ENCODE data around the gene C14orf119.

Gene C14orf119

GRCh38 chr14:23095196-23096108 lies at the start of gene C14orf119:
C14orf119 (plus strand) TSS chr14:23095505; CDS start chr14:23097659, 2,154 bp downstream.
- Histone ChIP-seq H3K4me3 (peak within 1 kb of the TSS; percentile 64 to 90 (median 78)), H3K27ac (peak within 1 kb of the TSS; percentile 90 to 100 (median 98))

DNA sequence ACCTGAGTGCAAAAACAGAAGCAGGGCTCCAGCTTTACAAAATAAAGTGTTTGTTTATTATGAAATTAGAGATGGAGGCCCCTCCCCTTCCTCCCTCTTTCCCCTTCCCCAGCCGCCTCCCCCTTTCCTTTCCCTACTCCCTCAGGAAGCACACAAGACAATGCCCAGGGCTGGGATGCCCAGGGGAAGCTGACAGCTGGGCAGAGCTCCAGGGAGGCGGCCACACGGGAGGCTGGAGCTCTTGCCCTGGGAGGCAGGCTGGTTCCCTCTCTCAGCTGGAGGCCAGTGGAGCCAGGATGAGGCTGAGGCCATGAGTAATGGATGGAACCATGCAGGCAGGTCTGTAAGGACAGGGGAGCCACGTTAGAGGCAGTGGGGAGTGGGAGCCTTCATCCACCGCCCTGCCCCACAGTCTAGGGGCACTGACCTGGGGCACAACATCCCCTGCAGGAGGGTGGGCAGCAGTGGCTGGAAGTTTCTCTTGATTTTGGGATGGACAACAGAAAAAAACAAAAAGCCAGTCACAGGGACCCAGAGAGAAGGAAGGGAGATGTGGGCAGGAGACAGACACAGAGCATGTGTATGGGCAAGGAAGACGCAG lies 48.2 kb upstream of the C14orf119 start:
- Histone ChIP-seq H3K27ac (peak overlapping the region in 4 of 21 experiments; percentile 5 to 45 (median 30)), H3K4me3 (no peak overlapping the region)

DNA sequence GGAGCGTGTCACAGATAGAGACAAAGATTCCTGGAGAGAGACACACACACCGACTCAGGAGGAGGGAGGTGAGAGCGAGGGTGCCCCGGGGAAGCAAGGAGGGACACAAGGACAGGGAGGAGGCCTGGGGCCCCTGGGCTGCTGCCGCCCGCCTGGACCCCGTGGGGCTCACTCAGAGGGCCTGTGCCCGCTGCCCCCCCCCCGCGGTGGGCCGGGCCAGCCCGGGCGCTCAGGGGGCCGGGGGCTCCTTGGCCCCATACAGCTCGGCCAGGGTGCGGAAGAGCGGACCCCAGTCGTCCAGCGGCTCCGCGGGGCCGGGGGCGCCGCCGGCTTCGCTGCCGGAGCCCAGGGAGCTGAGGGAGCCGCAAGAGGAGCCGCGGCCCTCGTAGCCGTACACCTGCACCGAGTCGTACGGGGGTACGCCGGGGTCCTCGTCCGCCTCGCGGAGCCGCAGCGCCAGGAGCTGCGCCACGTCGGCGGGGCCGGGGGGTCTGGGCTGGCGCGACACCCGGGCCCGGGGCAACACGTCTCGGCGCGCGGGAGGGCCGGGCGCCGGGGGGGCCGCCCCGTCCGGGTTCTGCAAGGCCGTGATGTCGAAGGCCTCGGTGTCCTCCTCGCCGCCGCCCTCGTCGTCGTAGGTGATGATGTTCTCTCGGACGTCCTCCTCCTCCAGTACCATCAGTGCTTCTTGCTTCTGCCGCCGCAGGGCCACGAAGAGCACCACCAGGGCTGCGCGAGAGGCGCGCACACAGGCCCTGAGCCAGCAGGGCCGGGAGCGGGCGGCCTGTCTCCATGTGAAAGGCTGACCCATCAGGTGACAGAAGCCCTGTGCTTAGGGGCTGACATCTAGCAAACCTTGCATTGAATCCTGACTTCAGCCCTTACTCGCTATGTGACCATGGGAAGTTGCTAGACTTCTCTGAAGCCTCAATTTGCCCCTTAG lies 47.3 kb upstream of the C14orf119 start:
- peak overlapping the region in 3 of 21 experiments; percentile 5 to 40 (median 14) for H3K27ac ChIP-seq
- H3K4me3 ChIP-seq: no peak overlapping the region

DNA sequence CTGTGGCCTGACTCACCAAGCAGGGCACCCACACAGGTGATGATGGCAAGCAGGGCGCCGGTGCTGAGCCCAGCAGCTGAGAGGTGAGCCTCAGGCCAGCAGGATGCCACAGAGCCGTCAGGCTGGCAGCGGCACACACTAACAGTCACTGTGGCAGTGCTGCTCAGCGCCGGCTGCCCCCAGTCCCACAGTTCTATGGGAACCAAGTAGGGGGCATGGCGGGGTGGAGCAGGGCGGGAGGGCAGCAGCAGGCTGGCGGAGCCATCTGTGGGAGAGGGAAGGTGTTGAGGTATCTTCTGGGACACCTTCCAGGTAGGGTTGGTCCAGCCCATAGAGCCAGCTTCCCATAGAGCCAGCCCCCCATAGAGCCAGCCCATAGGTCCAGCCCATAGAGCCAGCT lies 46.3 kb upstream of the C14orf119 start:
- no peak overlapping the region for H3K27ac ChIP-seq
- H3K4me3 ChIP-seq: no peak overlapping the region

DNA sequence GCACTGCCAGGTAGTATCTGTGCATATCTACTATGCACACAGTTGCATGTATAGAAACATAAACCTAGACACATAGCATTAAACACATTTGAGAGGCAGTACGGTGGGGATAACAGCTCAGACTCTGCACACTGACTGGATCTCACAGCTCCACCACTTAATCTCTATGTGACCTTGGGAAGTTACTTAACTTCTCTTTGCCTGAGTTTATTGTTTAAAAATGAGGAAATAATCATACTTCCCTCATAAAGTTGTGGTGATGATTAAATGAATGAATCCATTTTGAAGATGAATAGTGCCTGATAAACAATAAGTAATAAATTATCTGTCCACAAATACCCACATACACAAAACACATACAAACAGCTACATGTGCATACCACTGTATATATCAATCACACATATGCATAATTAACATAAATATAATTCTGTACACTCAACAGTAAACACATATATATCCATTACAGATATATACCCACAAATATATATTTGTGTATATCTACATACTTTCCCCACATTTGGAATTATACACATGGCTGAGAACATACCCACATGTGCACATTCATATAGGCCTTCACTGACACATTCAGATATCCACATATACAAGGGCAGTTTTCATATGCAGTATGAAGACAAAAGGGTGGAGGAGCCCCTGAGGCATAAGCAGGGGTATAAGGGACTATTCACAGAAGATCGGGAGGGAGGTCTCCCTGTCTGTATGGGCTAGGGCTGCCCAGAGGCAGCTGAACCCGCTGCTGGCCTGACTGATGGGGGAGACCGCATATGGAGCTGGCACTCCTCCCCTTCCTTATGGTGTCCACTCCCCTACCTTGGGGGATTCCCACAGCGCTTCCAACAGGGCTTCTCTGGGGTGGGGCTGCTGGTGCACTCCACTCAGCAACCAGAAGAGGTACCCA lies 43.9 kb upstream of the C14orf119 start:
- no peak overlapping the region for H3K27ac ChIP-seq
- H3K4me3 ChIP-seq: no peak overlapping the region

- Histone ChIP-seq H3K27ac (no peak overlapping the region), H3K4me3 (no peak overlapping the region)
Measured at GRCh38 chr14:23052182-23052623, 43.1 kb upstream of the C14orf119 start.

DNA sequence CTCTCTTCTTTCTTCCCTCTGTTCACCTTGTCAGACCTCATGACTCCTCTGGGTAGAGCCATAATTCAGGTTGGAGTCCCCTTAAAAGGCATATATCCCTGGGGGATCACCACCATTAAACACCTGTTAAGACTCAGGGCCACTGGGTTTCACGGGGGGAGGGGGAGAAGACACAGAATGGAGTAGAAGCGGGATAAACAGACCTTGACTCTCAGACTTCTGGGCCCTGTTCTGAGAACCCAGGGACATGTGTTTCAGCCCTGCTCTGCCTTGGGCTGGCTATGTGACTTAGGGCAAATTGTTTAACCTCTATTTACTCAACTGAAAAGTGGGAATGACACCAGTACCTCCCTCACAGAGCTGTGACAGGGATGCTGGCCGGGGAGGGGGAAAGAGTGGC lies 42.6 kb upstream of the C14orf119 start:
- H3K4me3 ChIP-seq: no peak overlapping the region
- no peak overlapping the region for H3K27ac ChIP-seq

GRCh38 chr14:23053426-23053825 lies 41.9 kb upstream of the C14orf119 start:
- no peak overlapping the region for H3K27ac ChIP-seq
- no peak overlapping the region for H3K4me3 ChIP-seq

DNA sequence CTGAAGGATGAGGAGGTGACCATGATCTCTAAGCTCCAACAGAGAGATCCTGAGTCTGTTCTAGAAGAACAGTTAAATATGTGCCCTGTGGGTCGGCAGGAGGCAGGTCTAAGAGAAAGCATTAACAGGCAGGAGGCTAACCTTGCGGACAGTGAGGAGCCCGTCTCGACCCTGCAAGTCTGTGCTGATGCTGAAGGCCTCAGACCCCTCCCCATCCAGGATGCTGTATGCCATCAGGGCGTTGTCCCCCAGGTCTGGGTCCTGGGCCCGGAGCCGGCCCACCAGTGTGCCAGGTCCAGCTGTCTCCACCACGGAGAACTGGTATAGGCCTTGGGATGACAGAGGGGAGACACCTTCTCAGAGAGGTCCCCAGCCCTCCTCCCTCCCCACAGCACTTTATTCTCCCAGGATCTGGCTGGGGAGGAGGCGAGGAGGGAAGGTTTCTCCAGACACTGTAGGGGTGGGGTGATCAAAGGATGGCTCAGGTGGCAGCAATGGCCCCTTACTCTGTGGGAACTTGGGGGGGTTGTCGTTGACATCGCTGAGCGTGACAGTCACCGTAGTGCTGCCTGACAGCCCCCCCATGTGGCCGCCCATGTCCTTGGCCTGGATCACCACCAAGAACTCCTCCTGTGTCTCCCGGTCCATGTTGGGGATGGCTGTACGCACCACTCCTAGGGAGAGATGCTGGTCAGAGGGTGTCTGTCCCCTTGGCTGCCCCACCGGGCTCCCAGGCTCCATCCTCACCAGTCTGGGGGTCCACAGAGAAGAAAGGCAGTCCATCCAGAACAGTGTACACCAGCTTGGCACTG lies 41.1 kb upstream of the C14orf119 start:
- H3K27ac ChIP-seq: no peak overlapping the region
- no peak overlapping the region for H3K4me3 ChIP-seq

GRCh38 chr14:23055147-23055550 lies 40.2 kb upstream of the C14orf119 start:
- H3K4me3 ChIP-seq: no peak overlapping the region
- no peak overlapping the region for H3K27ac ChIP-seq

- no peak overlapping the region for H3K4me3 ChIP-seq
- H3K27ac ChIP-seq: no peak overlapping the region
Measured at GRCh38 chr14:23055621-23056144, 39.6 kb upstream of the C14orf119 start.

DNA sequence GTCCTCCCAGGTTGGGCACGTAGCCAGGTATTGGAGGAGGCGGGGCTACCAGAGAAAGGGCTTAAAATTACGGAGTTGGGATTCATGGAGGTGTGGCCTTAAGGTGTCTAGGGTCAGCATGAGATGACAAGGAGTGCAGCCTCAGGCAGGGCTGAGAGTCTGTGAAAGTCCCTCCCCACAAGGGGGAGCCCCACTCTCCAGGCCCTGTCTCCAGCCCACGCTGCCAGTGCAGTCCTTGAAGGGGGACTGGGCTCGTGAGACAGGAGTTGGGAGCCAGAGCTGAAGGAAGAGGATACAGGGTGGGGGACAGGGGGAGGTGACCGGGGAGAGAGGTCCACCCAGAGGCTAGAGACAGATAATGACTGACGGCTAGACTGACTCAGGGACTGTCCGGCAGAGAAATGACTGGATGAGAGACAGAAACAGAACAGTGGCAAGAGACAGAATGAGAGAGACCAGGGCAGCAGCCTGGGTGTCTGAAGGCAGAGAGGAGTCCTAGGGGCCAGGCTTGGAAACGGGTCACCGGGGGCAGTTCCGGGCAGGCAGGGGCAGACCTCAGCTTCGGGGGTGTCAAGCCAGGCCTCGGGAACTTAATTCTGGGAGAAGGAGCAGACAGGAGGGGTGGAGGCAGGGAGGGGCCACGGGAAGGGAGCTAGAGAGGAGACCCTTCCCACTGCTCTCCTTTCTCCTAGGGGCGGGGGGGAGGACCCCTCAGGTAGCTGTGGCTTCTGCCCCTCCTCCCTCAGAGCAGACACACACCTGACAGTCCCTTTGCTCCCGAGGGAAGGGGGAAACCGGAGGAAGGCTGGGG lies 39.0 kb upstream of the C14orf119 start:
- Histone ChIP-seq H3K27ac (peak overlapping the region in 3 of 21 experiments; percentile 32 to 70 (median 62)), H3K4me3 (peak overlapping the region in 6 of 7 experiments; percentile 58 to 77 (median 62))

GRCh38 chr14:23056956-23057756 lies 38.1 kb upstream of the C14orf119 start, which contains the start of gene CDH24:
CDH24 (minus strand) TSS chr14:23057520; CDS start chr14:23055733, 1,787 bp downstream.
- Histone ChIP-seq H3K4me3 (peak within 1 kb of the TSS; percentile 58 to 77 (median 62)), H3K27ac (peak within 1 kb of the TSS in 17 of 21 experiments; percentile 9 to 80 (median 59))

- H3K4me3 ChIP-seq: peak overlapping the region; percentile 58 to 77 (median 62)
- peak overlapping the region in 14 of 21 experiments; percentile 9 to 79 (median 56) for H3K27ac ChIP-seq
Measured at GRCh38 chr14:23057757-23058653, 37.3 kb upstream of the C14orf119 start.
